Body of pancreas (tissue), 4 donors: ENCODE measurements around the gene MECP2. TPM values are rescaled to one million over a fixed set of nuclear protein-coding genes. Genes with fewer than 3 reads are reported as not detected.

Source experiments
- ATAC-seq: fragments of 150-250 bp; one replicate; pipeline ENCODE4 v1.9.1; 2016
- DNase-seq, 4 donors: peaks; one replicate each; pipeline ENCODE4 v3.0.0-alpha.2; 2019
- H3K27ac ChIP-seq, 4 donors: fragments of 200-600 bp; sonication (generic); 1 replicate in 3 of 4; 2 replicates in 1 of 4; pipeline versions ENCODE4 v1.5.1 to v1.6.1; 2016 to 2019; ENCODE audit warnings: mild to moderate bottlenecking in 1 of 4, mixed read lengths in 1 of 4, moderate library complexity in 1 of 4
- H3K27me3 ChIP-seq, 2 donors: fragments of 200-600 bp; sonication (generic); one replicate each; pipeline ENCODE4 v1.6.0; 2016; ENCODE audit warnings: mild to moderate bottlenecking in 1 of 2
- H3K36me3 ChIP-seq, 2 donors: fragments of 200-600 bp; sonication (generic); replicated peaks in 1 of 2; 2 replicates each; pipeline ENCODE4 v1.5.1; 2016; ENCODE audit warnings: low read depth in 2 of 2; ENCODE audit not compliant: insufficient read depth in 1 of 2
- H3K4me1 ChIP-seq: fragments of 200-600 bp; sonication (generic); one replicate; pipeline ENCODE4 v1.6.0; 2016
- H3K4me3 ChIP-seq, 2 donors: fragments of 200-600 bp; sonication (generic); 1 replicate in 1 of 2; 2 replicates in 1 of 2; pipeline ENCODE4 v1.5.1; 2016 to 2019
- H3K9me3 ChIP-seq, 3 donors: fragments of 200-600 bp; sonication (generic); 1 replicate in 2 of 3; 2 replicates in 1 of 3; pipeline ENCODE4 v1.5.1; 2016
- CTCF ChIP-seq, 7 experiments: fragments of 450-650 bp in 4 of 7; fragments of 200-600 bp in 3 of 7; sonication (generic) in 3 of 7; IDR thresholded peaks; one replicate each; pipeline ENCODE4 v1.5.1; 2016 to 2019; ENCODE audit warnings: antibody characterized with exemption in 7 of 7
- POLR2A ChIP-seq, 3 donors: fragments of 450-650 bp; IDR thresholded peaks; one replicate each; pipeline ENCODE4 v1.6.1; 2016; ENCODE audit warnings: antibody characterized with exemption in 3 of 3, mild to moderate bottlenecking in 2 of 3
- WGBS, 2 donors: methylation state at CpG; one replicate each; pipeline ENCODE4 v1.1.5; 2017; 5-methylcytosine and 5-hydroxymethylcytosine counted together
- intact Hi-C: fragments of 100-400 bp; cut with DNase I; formaldehyde crosslinking; loops from one replicate; pipeline ENCODE4 v1.15.1; 2023
- total RNA-seq, 2 donors: library from RNA; depleted of rRNA; stranded (reverse); fragments of >200 nt; gene quantifications; one replicate each; pipeline ENCODE4 v1.1.0, GENCODE V29; 2016

The MECP2 gene
- total RNA-seq, 2 donors from 2014 or later = 27.8 to 36.3 TPM

DNA sequence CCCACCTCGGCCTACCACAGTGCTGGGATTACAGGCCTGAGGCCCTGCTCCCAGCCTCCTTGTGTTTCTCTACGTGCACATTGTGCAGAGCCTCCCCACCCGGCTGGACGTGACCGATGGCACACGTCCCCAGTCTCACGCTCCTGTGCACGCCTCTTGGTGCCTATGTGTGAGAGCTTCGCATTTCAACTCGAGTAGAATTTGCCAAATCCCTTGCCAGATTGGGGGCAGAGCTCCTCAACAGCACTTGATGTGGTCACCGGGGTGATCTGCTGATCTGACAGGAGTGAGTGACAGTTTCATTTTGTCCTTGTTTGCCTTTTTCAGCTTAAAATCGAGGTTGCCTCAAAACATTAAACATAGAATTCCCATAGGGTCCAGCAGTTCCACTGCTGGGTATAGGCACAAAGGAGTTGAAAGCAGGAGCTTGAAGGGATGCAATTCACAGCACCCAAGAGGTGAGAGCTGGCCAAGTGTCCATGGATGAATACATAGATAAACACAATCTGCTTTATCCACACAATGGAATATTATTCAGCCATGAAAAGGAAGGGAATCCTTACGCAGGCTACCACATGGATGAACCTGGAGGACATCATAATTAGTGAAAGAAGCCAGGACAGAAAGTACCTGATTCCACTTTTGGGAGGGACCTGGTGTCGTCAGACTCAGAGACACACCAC, 107.4 kb downstream of the MECP2 start:
- DNase-seq (no peak), ATAC-seq (no peak)
- Histone ChIP-seq H3K4me1 (peaks cover 14% of the 10 kb centered on the region), H3K36me3 (no peaks in the 10 kb centered on the region), H3K27ac (no peak overlapping the region), H3K4me3 (no peak overlapping the region), H3K9me3 (no peaks in the 10 kb centered on the region), H3K27me3 (no peaks in the 10 kb centered on the region)
- intact Hi-C loops = no loop called here
- whole genome bisulfite sequencing, 2 donors = 90 to 100% methylated on average over 3 to 14 of the region's 14 CpGs
- TF ChIP-seq CTCF (IDR thresholded peaks at IDR 0.05) (no peak), POLR2A (IDR thresholded peaks at IDR 0.05) (no peak)

DNA sequence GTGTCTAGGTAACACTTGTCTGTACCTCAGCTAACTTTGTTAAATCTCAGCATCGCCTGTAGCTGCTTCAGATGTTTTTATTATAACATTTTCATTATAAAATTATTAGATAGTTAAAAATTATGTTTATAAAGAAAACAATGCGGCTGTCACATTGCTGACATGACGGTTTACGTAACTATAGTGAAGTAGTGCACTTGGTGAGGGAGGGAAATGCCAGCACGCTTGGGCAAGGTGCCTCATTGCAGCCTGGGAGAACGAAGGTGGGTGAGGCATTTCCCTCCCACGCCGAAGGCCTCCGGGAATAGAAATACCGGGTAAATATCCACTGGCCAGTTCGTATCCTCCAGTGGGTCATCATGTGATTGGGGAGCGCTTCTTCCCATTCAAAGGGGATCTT, 109.0 kb downstream of the MECP2 start:
- ATAC-seq (no peak), DNase-seq (no peak)
- Histone ChIP-seq H3K9me3 (no peaks in the 10 kb centered on the region), H3K4me1 (peaks cover 26% of the 10 kb centered on the region), H3K4me3 (no peak overlapping the region), H3K36me3 (no peaks in the 10 kb centered on the region), H3K27ac (no peak overlapping the region), H3K27me3 (no peaks in the 10 kb centered on the region)
- WGBS, 2 donors = 88% methylated on average over 11 to 12 of the region's 12 CpGs
- TF ChIP-seq POLR2A (IDR thresholded peaks at IDR 0.05) (no peak), CTCF (IDR thresholded peaks at IDR 0.05) (no peak)
- intact Hi-C loops = no loop called here

GRCh38 chrX:153984351-153985178, 113.0 kb downstream of the MECP2 start:
- intact Hi-C loops = no loop called here
- Histone ChIP-seq H3K4me3 (no peak overlapping the region), H3K27me3 (no peaks in the 10 kb centered on the region), H3K9me3 (no peaks in the 10 kb centered on the region), H3K4me1 (peaks cover 35% of the 10 kb centered on the region), H3K27ac (peak overlapping the region; percentile 46 to 83 (median 72)), H3K36me3 (no peaks in the 10 kb centered on the region)
- ATAC-seq = no peak
- DNase-seq = peak in 3 of 4 donors; percentile 39 to 53 (median 50)
- 51 to 89% methylated on average over 4 to 16 of the region's 20 CpGs for WGBS, 2 donors
- TF ChIP-seq CTCF (IDR thresholded peaks at IDR 0.05) (no peak), POLR2A (IDR thresholded peaks at IDR 0.05) (no peak)

DNA sequence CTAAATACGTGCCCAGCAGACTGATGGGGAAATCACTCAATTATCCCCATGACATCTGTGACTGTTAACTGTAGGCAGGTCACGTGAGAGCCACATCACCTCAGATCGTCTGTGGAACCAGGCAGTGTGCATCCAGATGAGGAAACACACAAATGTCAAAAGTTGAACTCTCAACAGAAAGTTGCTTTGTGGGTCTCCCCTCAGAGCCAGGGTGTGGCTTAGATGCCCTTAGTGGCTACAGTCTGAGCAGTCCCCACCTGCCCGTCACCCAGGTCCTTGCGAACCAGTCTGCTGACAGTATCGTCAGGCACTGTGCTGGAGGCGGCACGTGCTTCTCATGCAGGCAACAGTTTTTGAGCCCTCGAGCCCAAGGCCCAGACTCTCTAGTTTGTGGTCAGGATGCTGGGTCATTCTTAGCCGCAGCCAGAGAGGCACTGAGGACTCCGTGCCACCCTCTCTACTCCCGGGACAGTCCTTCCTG, 114.2 kb downstream of the MECP2 start:
- intact Hi-C loops = no loop called here
- 76% methylated on average over 8 of the region's 12 CpGs; no CpG with 5 or more reads in 1 of the 2 donors for WGBS, 2 donors
- no peaks in the 10 kb centered on the region for H3K9me3 ChIP-seq
- DNase-seq = no peak
- H3K4me3 ChIP-seq = no peak overlapping the region
- no peak overlapping the region for H3K27ac ChIP-seq
- no peaks in the 10 kb centered on the region for H3K27me3 ChIP-seq
- H3K36me3 ChIP-seq = no peaks in the 10 kb centered on the region
- TF ChIP-seq CTCF (IDR thresholded peaks at IDR 0.05) (no peak), POLR2A (IDR thresholded peaks at IDR 0.05) (no peak)
- peaks cover 35% of the 10 kb centered on the region for H3K4me1 ChIP-seq
- no peak for ATAC-seq
